CD4-positive, alpha-beta T cell treated with Interleukin-1 beta for 1 hour (primary cell): ENCODE measurements around the gene DDN.
A peak's percentile ranks its signal among the peaks of the same experiment; 100 is the strongest.

ENCODE experiments used
- DNase-seq, 2 donors: peaks; one replicate each; pipeline ENCODE4 v3.0.0-alpha.2; 2020 to 2022

The DDN gene

DNA sequence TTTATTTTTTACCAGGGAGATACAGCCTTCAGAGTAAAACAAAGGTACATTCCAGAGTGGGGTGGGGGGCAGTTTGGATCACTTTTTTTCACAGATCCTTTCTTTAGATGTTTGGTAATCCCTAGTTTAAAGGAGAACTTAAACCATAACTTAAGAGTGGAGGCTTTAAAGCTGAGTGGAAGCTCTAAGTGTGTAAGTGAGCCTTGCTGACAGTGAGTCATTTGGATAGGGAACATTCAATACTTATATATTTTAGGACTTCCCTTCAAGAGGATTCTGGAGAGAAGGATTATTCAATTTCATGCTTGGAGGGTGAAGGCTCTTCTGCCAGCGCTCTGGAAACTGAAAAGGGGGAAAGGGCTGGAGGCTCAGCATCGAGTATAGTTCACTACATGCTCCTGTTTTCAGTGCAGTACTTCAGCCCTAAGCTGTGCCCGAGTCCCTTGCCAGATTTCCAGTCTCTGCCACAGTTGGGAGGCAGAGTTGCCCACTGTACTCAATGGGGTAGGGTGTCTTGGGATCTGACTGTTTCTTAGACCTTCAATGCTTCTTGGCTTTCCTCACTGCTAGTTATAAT, 11.0 kb upstream of the DDN start:
- no peak for DNase-seq

- no peak for DNase-seq
Observed at GRCh38 chr12:49008943-49009342, 9.8 kb upstream of the DDN start.

- DNase-seq, result no peak
Observed at GRCh38 chr12:49000346-49000745, 1.2 kb upstream of the DDN start.

DNA sequence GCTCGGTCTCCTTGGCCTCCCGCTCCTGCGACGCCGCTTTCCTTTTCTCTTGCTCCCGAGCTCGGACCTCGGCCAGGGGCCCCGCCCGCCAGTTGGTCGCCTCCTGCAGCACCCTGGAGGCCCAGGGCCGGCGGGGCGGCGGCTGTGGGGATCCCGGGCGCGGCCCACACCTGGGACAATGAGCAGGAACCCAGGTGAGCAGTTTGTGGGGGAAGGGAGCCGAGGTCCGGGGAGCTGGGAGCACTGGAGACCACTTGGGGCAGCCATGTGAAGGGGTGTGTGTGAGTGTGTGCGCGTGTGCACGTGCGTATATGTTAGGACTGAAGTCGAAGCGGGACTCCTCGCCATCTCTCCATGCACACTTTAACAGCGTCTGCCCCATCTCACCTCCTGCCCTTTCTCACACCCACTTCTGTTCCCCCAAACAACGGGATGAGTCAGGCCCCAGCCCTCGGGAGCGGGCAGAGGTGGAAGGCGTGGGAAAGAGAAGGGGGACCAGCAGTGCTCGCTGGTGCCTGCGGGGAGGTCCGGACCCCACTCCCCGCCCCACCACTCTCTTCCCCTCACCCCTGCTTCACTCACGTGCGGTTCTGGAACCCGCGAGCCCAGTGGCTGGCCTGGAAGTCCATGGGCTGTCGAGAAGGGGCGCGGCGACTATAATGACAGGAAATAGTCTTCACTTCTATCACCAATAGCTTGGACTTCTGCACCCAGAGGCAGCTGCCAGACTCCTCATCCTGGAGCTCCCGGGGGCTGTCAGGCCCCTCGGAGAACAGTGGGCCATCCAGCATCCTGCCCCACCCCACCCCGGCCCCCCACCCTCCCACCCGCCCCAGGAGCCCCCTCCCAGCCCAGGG, 450 bp downstream of the DDN start:
- DNase-seq, result peak in 1 of 2 donors; percentile 16

DNA sequence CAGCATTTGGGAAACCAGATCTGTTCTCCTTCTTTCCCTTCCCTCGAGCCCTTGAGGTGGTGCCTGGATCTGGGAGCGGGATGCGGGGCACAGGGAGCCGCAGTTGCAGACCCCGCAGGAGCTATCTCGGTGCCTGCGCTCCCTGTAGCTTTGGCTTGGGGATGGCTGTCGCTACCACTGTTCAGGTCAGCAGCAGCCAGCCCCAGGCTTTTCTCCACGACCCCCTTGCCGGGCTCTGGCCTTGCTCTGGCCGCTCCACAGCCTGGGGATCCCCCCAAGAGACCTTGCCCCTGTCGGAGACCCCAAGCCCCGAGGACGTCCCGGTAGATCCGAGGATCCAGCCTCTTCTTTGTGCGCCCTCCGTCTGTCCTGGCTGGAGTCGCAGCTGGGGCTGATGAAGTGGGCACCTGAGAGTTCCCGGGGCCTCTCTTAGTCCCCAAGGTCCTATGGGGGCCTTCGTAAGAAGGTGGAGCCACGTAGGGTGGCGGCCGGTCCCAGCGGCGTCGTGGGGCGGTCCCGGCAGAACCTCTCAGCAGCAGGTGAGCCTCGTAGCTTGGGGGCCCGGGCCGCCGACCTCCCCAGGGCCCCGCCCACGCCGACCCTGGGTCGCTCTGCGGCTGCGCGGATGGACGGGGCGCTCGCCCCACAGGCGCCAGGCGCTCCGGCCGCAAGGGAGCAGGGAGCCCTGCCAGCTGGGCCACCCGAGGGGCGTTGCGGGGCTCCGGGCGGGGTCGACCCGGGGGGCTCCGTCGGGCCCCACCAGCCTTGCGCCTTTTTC, 1.3 kb downstream of the DDN start:
- peak; percentile 39 to 63 for DNase-seq

- DNase-seq, result peak; percentile 67 to 78
Observed at GRCh38 chr12:48996794-48997718, 2.1 kb downstream of the DDN start.

GRCh38 chr12:48995086-48995879, 3.9 kb downstream of the DDN start:
- DNase-seq, result peak; percentile 53 to 55

- DNase-seq, result no peak
Observed at GRCh38 chr12:48994224-48995085, 4.7 kb downstream of the DDN start.

- DNase-seq, result no peak
Observed at GRCh38 chr12:48993787-48994186, 5.4 kb downstream of the DDN start.

GRCh38 chr12:48991247-48992050, 7.7 kb downstream of the DDN start:
- DNase-seq, result no peak

GRCh38 chr12:48990552-48990951, 8.6 kb downstream of the DDN start:
- DNase-seq, result no peak

DNA sequence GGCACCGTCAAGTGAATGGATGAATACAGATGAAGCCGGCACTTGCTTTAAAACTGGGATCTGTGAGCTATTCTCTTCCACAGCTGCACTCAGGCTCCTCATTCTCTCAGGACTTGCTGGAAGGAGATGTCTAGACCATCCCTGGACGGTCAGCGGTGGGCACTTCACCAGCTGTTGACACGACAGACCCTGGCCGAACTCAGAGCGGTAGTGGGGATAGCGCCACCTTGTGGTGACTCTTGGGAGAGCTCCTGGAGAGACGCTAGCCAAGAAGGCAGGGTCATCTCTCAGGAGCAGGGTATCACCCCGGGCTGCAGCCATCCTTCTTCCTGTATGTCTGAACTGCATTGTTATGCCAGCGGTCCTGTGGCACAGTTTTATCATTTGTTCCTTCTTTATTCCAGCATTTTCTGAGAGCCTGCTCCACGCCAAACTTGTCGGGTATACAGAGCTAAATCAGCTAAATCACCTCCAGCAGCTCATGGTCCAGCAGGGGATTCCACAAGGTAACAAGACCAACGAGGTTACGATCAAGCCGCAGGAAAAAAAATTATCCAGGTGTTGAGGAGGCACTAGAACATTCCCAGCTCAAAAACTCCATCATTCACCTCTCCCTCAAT, 11.0 kb downstream of the DDN start:
- peak; percentile 55 to 76 for DNase-seq

- no peak for DNase-seq
Observed at GRCh38 chr12:48986720-48987291, 12.4 kb downstream of the DDN start.

DNA sequence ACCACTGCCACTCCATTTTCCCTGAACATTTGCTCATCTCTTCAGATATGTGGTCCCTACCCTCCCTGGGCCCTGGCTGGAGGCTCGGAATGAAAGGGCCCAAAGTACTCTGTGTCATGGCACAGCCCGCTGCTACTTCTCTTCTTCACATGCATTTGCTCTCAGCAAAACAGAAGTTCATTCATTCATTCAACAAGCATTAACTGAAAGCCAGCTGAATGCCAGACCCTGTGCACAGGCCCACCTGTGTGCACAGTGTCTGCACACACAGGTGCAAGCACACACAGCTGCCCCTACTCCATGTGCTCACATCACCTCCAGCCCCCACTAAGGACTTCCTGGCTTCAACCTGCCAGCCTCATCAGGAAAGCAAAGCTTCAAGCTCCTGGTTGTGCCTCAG, 13.3 kb downstream of the DDN start:
- DNase-seq, result no peak

- no peak for DNase-seq
Observed at GRCh38 chr12:48985475-48985897, 13.7 kb downstream of the DDN start.

GRCh38 chr12:48982397-48983080, 16.6 kb downstream of the DDN start:
- DNase-seq, result no peak

DNA sequence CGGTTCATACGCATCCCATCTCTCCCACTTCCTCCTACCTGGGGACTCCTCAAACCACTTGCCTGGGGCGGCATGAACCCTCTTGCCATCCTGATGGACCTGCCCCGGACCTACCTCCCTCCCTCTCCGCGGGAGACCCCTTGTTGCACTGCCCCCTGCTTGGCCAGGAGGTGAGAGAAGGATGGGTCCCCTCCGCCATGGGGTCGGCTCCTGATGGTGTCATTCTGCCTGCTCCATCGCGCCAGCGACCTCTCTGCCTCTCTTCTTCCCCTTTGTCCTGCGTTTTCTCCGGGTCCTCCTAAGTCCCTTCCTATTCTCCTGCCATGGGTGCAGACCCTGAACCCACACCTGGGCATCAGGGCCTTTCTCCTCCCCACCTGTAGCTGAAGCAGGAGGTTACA, 17.4 kb downstream of the DDN start:
- no peak for DNase-seq
